ENCODE data around the gene DPF3. TPM values are rescaled to one million over a fixed set of nuclear protein-coding genes. Genes with fewer than 3 reads are reported as not detected.

DPF3 gene
- total RNA-seq, 1 donor from 2014 or later = 27.3 TPM

GRCh38 chr14:72906879-72907278 is 13.0 kb upstream of the DPF3 start:
- DNase-seq (ENCODE audit: missing footprints) (no peak), ATAC-seq (no peak)
- intact Hi-C loops (cut with DNase I) = no loop called here

- no peak for DNase-seq (ENCODE audit: missing footprints)
- intact Hi-C loops (cut with DNase I) = no loop called here
These were observed 12.4 kb upstream of the DPF3 start for GRCh38 chr14:72906316-72906715.

GRCh38 chr14:72904840-72905561 is 11.1 kb upstream of the DPF3 start:
- DNase-seq (ENCODE audit: missing footprints) (no peak), ATAC-seq (peak; percentile 76)
- intact Hi-C loops (cut with DNase I) = loop anchor here (1.0 to 5.0 kb wide), 2 partner anchors 293 to 388 kb away; no protein-coding TSS in a partner anchor

More at GRCh38 chr14:72906316-72906715, 12.4 kb upstream of the DPF3 start:
- ATAC-seq = no peak

GRCh38 chr14:72904218-72904617 is 10.3 kb upstream of the DPF3 start:
- intact Hi-C loops (cut with DNase I) = loop anchor here (5.0 kb wide), 1 partner anchor 292 kb away; no protein-coding TSS in a partner anchor
- ATAC-seq (no peak), DNase-seq (ENCODE audit: missing footprints) (no peak)

GRCh38 chr14:72903716-72904115 is 9.8 kb upstream of the DPF3 start:
- ATAC-seq = no peak
- intact Hi-C loops (cut with DNase I) = loop anchor here (5.0 kb wide), 1 partner anchor 291 kb away; no protein-coding TSS in a partner anchor
- no peak for DNase-seq (ENCODE audit: missing footprints)

- intact Hi-C loops (cut with DNase I) = loop anchor here (5.0 kb wide), 1 partner anchor 291 kb away; no protein-coding TSS in a partner anchor
- ATAC-seq (no peak), DNase-seq (ENCODE audit: missing footprints) (no peak)
These were observed 9.1 kb upstream of the DPF3 start for GRCh38 chr14:72902801-72903530.

GRCh38 chr14:72901361-72901760 is 7.5 kb upstream of the DPF3 start:
- DNase-seq (ENCODE audit: missing footprints) (no peak), ATAC-seq (no peak)
- intact Hi-C loops (cut with DNase I) = loop anchor here (5.0 kb wide), 1 partner anchor 289 kb away; no protein-coding TSS in a partner anchor

- no peak for ATAC-seq
- no peak for DNase-seq (ENCODE audit: missing footprints)
- intact Hi-C loops (cut with DNase I) = no loop called here
These were observed 4.5 kb upstream of the DPF3 start for GRCh38 chr14:72898448-72898847.

GRCh38 chr14:72894623-72895378 is 900 bp upstream of the DPF3 start:
- intact Hi-C loops (cut with DNase I) = loop anchor here (1.0 to 5.0 kb wide), 3 partner anchors 82 to 278 kb away; no protein-coding TSS in a partner anchor
- DNase-seq (ENCODE audit: missing footprints) (no peak), ATAC-seq (peak; percentile 56)

GRCh38 chr14:72894323-72894622 is 372 bp upstream of the DPF3 start:
- ATAC-seq (no peak), DNase-seq (ENCODE audit: missing footprints) (no peak)
- intact Hi-C loops (cut with DNase I) = loop anchor here (1.0 to 5.0 kb wide), 3 partner anchors 82 to 277 kb away; no protein-coding TSS in a partner anchor

- intact Hi-C loops (cut with DNase I) = loop anchor here (5.0 kb wide), 1 partner anchor 276 kb away; no protein-coding TSS in a partner anchor
- DNase-seq (ENCODE audit: missing footprints) (no peak), ATAC-seq (no peak)
These were observed 844 bp downstream of the DPF3 start for GRCh38 chr14:72892879-72893635.

- intact Hi-C loops (cut with DNase I) = loop anchor here (5.0 kb wide), 1 partner anchor 275 kb away; no protein-coding TSS in a partner anchor
- ATAC-seq (no peak), DNase-seq (ENCODE audit: missing footprints) (no peak)
These were observed 1.6 kb downstream of the DPF3 start for GRCh38 chr14:72892103-72892878.

GRCh38 chr14:72891666-72892102 is 2.2 kb downstream of the DPF3 start:
- no peak for ATAC-seq
- DNase-seq (ENCODE audit: missing footprints) = no peak
- intact Hi-C loops (cut with DNase I) = loop anchor here (5.0 kb wide), 1 partner anchor 274 kb away; no protein-coding TSS in a partner anchor

- DNase-seq (ENCODE audit: missing footprints) (no peak), ATAC-seq (peak; percentile 11)
- intact Hi-C loops (cut with DNase I) = no loop called here
These were observed 4.5 kb downstream of the DPF3 start for GRCh38 chr14:72889366-72889765.

- intact Hi-C loops (cut with DNase I) = no loop called here
- ATAC-seq (no peak), DNase-seq (ENCODE audit: missing footprints) (no peak)
These were observed 5.2 kb downstream of the DPF3 start for GRCh38 chr14:72888636-72889201.

GRCh38 chr14:72888192-72888591 is 5.7 kb downstream of the DPF3 start:
- DNase-seq (ENCODE audit: missing footprints) (no peak), ATAC-seq (no peak)
- intact Hi-C loops (cut with DNase I) = no loop called here

GRCh38 chr14:72887514-72887913 is 6.4 kb downstream of the DPF3 start:
- no peak for ATAC-seq
- intact Hi-C loops (cut with DNase I) = no loop called here
- no peak for DNase-seq (ENCODE audit: missing footprints)
